ENCODE measurements around the gene NDUFA8.

The NDUFA8 gene

DNA sequence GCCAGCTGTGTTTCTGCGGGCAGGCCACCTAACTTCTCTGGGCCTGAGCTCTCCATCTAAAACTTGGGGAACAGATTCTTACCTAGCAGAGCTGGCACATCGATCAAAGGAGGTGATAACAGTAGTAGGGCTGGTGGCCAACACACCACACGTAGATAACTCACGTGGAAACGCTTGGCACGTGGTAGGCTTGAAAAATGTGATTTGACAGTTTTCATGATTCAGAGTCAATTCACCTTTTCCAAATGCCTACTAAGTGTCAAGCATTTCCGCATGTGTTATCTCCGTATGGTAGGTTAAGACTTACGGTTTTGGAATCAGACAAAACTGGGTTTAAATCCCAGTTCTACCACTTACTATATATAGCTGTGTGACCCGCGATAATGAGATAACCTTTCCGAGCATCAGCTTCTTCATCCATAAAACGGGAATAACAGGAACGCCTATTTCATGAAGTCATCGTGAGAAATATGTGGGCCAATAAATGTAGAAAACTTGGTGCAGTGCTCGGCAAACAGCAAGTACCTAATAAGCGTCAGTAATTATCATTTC lies 25.5 kb downstream of the NDUFA8 start:
- no peak for DNase-seq

DNA sequence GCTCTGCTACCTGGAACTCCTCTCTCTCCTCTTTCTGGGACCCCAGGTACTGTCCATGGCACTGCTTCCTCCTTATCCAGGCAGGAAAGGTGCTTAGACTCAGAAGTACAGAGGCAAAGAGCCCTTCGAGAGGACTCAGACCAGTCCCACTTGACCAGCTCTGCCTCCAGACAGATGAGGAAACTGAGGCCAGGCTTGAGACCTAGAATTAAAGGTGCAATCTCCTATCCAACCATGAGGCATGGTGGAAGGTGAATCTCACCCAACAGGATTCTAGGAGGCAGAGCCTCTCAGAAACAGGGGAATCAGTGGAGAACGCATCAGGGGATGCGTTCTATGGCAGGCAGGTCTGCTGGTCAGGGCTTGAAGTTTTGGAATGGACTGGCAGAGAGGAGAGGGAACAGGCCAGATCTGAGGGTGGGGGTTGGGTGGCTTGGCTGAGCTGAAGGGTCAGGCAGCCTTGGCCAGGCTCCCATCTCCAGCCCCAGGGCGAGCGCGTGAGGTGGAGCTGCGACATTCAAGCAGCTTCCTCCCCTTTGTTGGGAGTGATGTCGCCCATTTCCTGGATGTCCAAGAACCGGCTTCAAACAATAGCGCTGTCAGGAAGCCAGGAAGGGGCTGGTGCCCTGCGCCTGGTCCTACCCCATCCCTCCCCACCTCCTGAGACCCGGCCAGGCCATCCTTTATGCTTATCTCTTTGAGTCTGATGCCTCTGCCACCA lies 26.2 kb downstream of the NDUFA8 start:
- no peak for DNase-seq

DNA sequence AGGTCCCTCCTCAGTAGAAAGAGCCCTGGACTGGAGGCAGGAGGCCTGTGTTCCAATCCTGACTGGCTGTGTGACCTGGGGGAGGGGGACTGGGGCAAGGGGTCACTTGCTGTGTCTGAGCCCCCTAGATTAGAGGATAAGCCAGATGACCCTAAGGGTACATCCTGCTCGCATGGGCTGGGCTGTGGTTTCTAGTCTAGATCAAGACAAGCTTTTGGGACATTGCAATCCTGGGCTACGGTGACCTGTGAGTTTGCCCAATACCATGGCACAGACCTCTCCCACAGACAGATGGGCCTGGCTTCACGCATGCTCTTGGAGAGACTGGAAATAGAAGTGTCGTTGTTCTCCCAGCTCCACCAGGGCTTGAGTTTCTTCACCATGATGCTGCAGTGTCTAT lies 27.0 kb downstream of the NDUFA8 start:
- DNase-seq: no peak

DNA sequence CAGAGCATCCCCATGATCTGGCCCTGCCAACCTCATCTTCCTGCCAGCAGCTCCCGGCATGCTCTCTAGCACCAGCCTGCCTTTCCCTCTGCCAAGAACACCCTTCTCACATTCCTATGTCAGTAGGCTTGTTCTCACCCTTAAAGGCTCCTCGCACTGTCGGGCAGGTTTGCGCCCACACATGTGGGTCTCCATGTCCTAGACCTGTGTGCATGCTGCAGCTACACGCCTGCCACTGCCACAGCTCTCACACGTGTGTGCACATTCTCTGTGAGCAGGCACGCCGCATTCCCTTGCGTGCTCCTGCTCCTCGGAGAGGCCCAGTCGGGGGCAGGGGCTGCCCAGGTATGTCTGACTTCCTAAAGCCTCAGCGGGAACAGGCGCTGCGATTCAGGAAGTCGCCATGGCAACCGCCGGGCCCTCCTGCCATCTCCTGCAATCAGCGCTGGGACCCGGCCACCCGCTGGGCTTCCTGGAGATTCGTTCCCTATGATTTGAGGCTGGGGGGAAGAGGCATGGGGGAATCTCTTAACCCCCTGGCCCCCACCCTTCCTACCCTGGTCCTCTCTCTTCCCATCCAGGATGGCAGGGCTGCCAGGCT lies 28.1 kb downstream of the NDUFA8 start:
- DNase-seq: no peak

- no peak for DNase-seq
Measured at GRCh38 chr9:122130837-122131236, 28.7 kb downstream of the NDUFA8 start.

DNA sequence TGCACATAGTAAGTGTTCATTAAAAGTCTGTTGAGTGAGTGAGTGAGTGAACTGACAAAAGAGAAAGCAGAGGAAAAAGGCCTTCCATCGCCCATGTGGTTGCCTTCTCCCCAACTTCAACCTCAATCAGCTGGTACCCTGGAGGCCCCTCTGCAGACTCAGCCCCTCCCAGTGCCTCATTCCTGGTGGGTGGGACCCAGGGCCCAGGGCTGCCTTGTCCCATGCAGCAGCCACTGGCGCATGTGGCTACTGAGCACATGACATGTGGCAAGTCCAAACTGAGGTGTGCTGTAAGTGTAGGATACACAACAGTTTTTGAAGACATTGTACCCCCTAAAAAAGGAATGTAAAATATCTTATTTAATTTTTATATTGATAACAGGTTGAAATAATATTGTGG lies 29.6 kb downstream of the NDUFA8 start:
- no peak for DNase-seq

- no peak for DNase-seq
Measured at GRCh38 chr9:122128969-122129343, 30.6 kb downstream of the NDUFA8 start.

DNA sequence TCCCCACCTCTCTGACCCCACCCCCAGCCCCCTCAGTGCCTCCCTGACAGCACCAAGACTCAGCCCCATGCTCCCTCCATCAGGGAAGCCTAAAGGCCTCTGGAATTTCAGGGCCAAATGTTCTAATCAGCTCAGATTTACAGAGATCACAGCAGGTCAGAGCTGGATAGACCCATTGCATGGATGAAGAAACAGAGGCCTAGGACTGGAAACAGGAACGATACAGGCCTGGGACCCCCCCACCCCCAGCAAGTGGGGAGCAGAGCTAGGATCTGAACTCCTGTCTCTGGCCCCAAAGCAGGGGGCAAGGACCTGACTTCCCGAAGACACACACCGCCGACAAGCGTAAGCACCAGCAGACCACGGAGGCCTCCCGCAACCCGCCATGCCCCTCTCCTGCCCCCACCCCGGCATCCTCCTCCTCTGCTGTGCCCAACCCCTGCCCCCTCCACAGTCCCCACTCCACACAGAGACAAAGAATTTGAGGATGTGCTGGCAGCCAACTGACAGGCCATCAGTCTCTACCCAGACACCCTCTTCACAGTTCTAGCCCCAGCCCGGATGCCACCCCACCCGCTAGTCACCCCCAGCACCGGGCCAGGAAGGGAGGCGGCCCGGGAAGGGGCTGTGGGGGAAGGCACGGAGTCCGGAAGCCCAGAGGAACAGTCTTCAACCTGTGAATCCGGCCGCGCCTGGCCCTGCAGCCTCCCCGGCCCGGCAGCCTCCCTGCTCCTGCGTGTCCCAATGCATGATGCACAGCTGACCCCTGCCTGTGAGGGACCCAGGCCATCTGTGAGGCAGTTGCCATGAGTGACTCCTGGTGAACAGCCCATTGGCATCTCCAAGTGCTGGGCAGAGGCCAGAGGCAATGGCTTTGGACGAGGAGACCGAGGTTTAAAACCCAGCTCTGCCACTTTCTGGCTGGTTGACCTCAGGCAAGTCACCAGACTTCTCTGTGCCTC lies 31.3 kb downstream of the NDUFA8 start:
- no peak for DNase-seq

DNA sequence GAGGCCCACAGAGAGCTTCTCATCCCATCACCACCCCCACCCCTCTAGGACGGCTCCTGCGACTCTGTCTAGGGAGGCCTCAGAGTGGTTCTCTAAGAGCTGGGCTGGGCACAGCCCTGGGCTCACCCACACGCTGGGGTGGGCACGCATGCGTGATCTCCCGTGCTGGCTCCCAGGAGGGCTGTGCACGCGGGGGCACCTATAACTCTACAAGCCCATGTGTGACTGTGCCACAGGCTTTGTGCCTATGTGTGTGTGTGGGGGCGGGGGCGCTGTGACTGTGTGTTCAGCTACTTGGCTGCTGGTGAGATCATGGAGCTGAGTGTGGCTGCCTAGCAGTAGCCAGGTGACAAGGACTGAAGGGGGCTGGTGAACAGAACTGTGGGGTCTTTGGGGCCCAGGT lies 32.2 kb downstream of the NDUFA8 start:
- DNase-seq: no peak

DNA sequence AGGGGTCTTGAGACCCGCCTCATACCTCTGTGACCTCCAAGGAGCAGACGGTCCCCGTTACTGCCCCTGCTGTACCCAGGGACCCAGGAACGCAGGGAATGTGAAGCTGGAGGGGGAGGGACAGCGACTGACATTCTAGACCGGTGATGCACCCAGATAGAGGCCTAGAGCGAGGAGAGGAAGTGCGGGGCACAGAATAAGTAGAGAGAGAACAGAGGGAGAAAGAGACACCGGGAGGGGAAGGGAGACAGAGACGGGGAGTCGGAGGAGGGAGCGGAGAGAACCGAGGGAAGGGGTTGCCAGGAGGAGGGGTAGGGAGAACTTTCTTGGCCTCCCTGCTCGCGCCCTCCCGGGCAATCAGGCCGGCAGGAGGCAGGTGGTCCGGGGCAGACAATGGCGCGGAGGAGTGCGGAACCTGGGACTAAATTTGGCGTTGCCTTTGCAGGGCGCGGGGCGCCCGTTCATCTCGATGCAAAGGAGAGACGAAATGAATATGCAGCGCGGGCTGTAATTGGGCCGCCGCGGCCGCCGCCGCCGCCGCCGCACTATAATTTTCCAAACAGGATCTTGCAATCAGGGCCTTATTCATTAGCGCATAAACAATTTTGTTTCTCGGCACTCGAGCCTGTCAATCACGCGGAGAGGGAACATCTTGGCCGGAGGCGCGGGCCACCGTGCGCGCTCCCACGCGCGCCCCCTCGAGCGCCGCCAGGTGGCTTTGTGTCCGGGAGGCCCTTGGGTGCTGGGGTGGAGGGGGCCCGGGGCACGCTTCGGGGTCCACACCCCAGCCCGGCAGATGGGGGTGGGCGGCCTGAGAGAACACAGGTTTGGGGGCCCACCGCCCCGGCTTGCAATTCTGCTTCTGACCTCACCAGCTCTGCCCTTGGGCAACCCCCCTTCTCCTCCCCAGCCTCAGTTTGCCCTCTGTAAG lies 33.0 kb downstream of the NDUFA8 start:
- peak; percentile 28 for DNase-seq

- DNase-seq: no peak
Measured at GRCh38 chr9:122125509-122126330, 33.9 kb downstream of the NDUFA8 start.

DNA sequence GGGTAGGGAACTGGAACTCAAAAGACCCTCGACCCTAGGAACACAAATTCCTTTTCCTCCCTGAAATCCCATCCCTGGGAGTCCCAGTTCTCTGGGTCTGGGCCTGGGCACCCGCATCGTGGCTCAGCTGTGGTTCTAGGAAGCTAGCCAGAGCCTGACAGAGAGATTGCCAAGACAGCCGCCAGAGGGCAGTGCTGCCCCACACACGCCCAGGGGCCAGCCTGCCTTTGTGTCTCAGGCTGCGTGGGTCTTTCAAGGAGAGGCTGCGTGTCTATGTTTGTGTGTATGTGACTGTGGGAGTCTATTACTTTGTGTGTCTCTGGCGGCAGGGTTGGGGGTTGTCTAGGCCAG lies 34.4 kb downstream of the NDUFA8 start:
- peak; percentile 86 for DNase-seq

- DNase-seq: no peak
Measured at GRCh38 chr9:122124528-122124927, 35.1 kb downstream of the NDUFA8 start.

DNA sequence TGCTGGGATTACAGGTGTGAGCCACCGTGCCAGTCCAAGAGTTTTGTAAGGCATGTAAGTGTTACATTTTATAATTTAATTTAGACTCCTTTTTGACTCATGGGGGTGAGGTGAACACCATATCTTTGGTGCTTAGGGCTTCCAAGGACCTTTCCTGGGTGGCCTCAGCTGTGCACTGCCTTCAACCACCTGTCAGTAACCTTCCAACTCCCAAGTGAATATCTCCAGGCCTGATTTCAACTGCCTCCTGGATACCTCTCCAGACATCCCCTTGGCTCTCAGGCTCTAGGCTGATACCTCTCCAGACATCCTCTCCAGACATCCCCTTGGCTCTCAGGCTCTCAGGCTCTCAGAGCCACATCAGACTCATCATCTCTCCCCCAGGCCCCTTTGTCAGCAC lies 35.5 kb downstream of the NDUFA8 start:
- DNase-seq: no peak

- peak; percentile 85 for DNase-seq
Measured at GRCh38 chr9:122122903-122123632, 36.5 kb downstream of the NDUFA8 start.

DNA sequence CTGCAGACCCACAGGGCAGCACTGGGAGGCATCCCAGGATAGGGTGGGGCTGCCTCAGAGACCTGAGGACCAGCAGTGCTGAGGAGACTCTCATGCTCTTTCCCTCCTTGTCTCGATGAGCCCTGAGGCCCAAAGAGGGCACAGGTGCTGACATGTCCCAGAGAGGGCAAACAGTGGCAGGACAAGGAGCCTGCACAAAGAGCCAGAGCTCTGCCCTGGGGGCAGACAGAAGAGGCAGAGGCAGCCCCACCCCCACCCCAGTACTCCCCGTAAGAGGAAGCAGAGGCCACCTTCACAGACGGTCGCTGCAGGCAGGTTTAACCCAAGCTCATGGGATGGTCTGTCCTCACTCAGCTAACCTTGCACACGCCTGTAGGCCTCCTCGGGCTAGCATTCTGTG lies 37.1 kb downstream of the NDUFA8 start:
- no peak for DNase-seq

DNA sequence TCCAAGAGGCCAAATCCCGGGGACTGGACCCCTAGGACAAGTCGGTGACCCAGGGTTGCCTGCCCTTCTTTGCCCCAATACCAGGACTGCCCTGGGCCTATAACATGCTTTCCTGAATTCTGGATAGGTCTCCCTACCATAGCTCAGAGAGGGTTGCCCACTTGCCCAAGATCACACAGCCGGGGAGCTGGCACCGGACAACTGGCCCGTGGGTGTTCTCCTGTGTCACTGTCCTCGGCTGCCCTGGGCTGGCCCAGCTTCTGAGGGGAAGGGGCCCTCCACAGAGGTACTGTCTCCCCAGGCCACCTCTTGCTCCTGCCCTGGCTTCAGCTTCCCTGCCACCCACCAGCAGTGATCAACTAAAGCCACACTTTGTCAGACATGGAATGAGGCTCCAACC lies 37.6 kb downstream of the NDUFA8 start:
- no peak for DNase-seq

GRCh38 chr9:122121391-122121790 lies 38.2 kb downstream of the NDUFA8 start:
- no peak for DNase-seq

- no peak for DNase-seq
Measured at GRCh38 chr9:122120316-122121071, 39.1 kb downstream of the NDUFA8 start.

DNA sequence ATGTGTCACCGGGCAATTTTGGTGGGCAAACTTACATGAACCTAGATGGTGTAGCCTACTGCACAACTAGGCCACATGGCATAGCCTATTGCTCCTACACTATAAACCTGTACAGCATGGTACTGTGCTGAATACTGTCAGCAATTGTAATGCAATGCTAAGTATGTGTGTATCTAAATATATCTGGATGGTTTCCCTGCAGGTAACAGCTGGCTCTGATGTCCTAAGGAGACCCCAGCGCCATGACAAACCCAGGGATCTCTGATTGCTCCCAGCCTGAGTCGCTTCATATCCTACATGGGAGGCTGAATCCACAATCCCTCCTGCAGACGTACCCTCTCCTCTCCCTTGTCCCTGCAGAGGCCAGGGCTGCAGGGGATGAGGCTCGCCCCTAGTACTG lies 39.9 kb downstream of the NDUFA8 start:
- DNase-seq: no peak
